ENCODE data around the gene ROR2.

DNA sequence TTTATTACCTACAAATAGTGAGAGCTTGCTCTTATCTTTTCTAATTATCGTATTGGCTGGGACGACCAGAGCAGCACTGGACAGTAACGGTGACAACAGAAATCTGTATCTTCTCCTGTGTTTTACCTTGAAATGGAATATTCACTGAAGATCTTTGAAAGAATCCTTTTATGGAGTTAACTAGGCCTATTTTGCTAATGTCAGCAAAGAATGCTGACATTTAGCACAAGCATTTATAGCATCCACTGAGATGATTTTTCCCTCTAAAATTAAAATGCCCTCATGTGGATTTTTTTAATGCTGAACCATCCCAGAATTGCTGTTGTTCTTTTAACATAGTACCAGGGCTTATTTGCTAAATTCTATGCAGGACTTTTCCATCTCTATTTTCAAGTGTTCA is 59.4 kb downstream of the ROR2 start:
- TF ChIP-seq ZFP1 (CRISPR knock-in tag; IDR thresholded peaks at IDR 0.05) (no peak), SIX4 (CRISPR knock-in tag; IDR thresholded peaks at IDR 0.05) (no peak), NR3C1 (CRISPR knock-in tag; IDR thresholded peaks at IDR 0.05) (no peak), JUNB (CRISPR knock-in tag; IDR thresholded peaks at IDR 0.05; ENCODE audit: borderline replicate concordance) (no peak), SATB2 (CRISPR knock-in tag; IDR thresholded peaks at IDR 0.05) (no peak), BRD4 (CRISPR knock-in tag; IDR thresholded peaks at IDR 0.05) (no peak), CTCF (CRISPR knock-in tag; IDR thresholded peaks at IDR 0.05) (no peak), PRMT3 (CRISPR knock-in tag; IDR thresholded peaks at IDR 0.05; ENCODE audit: borderline replicate concordance, low read depth) (no peak), ZUFSP (CRISPR knock-in tag; IDR thresholded peaks at IDR 0.05; ENCODE audit: borderline replicate concordance) (no peak), GATA4 (IDR thresholded peaks at IDR 0.05; ENCODE audit: borderline replicate concordance, low read depth) (no peak), SUZ12 (IDR thresholded peaks at IDR 0.05; ENCODE audit: low read depth, low read length) (no peak), ZNF367 (CRISPR knock-in tag; IDR thresholded peaks at IDR 0.05; ENCODE audit: borderline replicate concordance) (no peak), MTF2 (CRISPR knock-in tag; IDR thresholded peaks at IDR 0.05; ENCODE audit: borderline replicate concordance) (no peak)
- TF ChIP-seq, protein P1, sequence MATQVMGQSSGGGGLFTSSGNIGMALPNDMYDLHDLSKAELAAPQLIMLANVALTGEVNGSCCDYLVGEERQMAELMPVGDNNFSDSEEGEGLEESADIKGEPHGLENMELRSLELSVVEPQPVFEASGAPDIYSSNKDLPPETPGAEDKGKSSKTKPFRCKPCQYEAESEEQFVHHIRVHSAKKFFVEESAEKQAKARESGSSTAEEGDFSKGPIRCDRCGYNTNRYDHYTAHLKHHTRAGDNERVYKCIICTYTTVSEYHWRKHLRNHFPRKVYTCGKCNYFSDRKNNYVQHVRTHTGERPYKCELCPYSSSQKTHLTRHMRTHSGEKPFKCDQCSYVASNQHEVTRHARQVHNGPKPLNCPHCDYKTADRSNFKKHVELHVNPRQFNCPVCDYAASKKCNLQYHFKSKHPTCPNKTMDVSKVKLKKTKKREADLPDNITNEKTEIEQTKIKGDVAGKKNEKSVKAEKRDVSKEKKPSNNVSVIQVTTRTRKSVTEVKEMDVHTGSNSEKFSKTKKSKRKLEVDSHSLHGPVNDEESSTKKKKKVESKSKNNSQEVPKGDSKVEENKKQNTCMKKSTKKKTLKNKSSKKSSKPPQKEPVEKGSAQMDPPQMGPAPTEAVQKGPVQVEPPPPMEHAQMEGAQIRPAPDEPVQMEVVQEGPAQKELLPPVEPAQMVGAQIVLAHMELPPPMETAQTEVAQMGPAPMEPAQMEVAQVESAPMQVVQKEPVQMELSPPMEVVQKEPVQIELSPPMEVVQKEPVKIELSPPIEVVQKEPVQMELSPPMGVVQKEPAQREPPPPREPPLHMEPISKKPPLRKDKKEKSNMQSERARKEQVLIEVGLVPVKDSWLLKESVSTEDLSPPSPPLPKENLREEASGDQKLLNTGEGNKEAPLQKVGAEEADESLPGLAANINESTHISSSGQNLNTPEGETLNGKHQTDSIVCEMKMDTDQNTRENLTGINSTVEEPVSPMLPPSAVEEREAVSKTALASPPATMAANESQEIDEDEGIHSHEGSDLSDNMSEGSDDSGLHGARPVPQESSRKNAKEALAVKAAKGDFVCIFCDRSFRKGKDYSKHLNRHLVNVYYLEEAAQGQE (IDR thresholded peaks at IDR 0.05; ENCODE audit: borderline replicate concordance in 1 of 2, low read depth in 1 of 2, low read length in 2 of 2), result no peak
